ENCODE results near the gene NHEJ1.
"Not testable (repeated sequence)": the region's sequence is repeated elsewhere in the genome, so short reads cannot be mapped to it uniquely, and the experiment has no call there.

GRCh38 chr2:219200502-219201326 is 40.1 kb upstream of the NHEJ1 start:
- TF ChIP-seq POLR2AphosphoS5 (IDR thresholded peaks at IDR 0.05): peak; percentile 23
- TF ChIP-seq CTCF (IDR thresholded peaks at IDR 0.05): not testable (repeated sequence)
